K562 (cell line): ENCODE data around the gene NEDD4L.

Experiments
- CHD2 ChIP-seq: IDR thresholded peaks from 2 replicates; pipeline ENCODE4 v1.6.1; 2011; ENCODE audit warnings: low read depth, low read length
- CHD4 ChIP-seq: fragments of 200-600 bp; sonication (generic); IDR thresholded peaks from 3 replicates; pipeline ENCODE4 v1.6.1; 2012; ENCODE audit warnings: low read depth, mild to moderate bottlenecking, mixed read lengths, low read length, inconsistent platforms; ENCODE audit not compliant: insufficient read depth, insufficient replicate concordance, poor library complexity, severe bottlenecking
- EZH2 ChIP-seq: IDR thresholded peaks from 2 replicates; pipeline ENCODE4 v1.6.1; 2012; ENCODE audit warnings: low read depth, mild to moderate bottlenecking, inconsistent platforms, low read length, borderline replicate concordance
- HEY1 ChIP-seq: fragments of 250-450 bp; sonication (Bioruptor Pico); IDR thresholded peaks from 2 replicates; pipeline ENCODE4 v1.5.0; 2020; ENCODE audit warnings: mild to moderate bottlenecking, moderate library complexity, borderline replicate concordance
- NCOA6 ChIP-seq: fragments of 450-650 bp; IDR thresholded peaks from 2 replicates; pipeline ENCODE4 v1.6.1; 2017; ENCODE audit warnings: mild to moderate bottlenecking
- POLR2A ChIP-seq: fragments of 450-650 bp; conservative IDR thresholded peaks from 2 replicates; pipeline ENCODE4 v1.6.1; 2016
- RFX5 ChIP-seq: IDR thresholded peaks from 2 replicates; pipeline ENCODE4 v1.6.1; 2011; ENCODE audit warnings: low read depth, mild to moderate bottlenecking, improper control_type of control experiment, low read length
- TCF7L2 ChIP-seq: fragments of 150-350 bp; IDR thresholded peaks from 2 replicates; pipeline ENCODE4 v1.6.1; 2016; ENCODE audit warnings: low read depth, mild to moderate bottlenecking, low read length, moderate library complexity
- ZNF24 ChIP-seq: fragments of 450-650 bp; IDR thresholded peaks from 2 replicates; pipeline ENCODE4 v1.6.1; 2016
- TF ChIP-seq, protein P1 (sequence below), 3 experiments: IDR thresholded peaks in 2 of 3; conservative IDR thresholded peaks in 1 of 3; 2 replicates each; pipeline ENCODE4 v1.5.1; 2011 to 2012; ENCODE audit warnings: low read length in 3 of 3, mild to moderate bottlenecking in 3 of 3, control low read depth in 2 of 3, improper control_type of control experiment in 1 of 3, inconsistent platforms in 1 of 3, low read depth in 1 of 3, mixed read lengths in 1 of 3, moderate library complexity in 1 of 3; ENCODE audit not compliant: insufficient read depth in 2 of 3
- TF ChIP-seq, protein P2 (sequence below): fragments of 250-450 bp; sonication (Bioruptor Pico); IDR thresholded peaks from 2 replicates; pipeline ENCODE4 v1.5.0; 2020; ENCODE audit warnings: mild to moderate bottlenecking, borderline replicate concordance

DNA sequence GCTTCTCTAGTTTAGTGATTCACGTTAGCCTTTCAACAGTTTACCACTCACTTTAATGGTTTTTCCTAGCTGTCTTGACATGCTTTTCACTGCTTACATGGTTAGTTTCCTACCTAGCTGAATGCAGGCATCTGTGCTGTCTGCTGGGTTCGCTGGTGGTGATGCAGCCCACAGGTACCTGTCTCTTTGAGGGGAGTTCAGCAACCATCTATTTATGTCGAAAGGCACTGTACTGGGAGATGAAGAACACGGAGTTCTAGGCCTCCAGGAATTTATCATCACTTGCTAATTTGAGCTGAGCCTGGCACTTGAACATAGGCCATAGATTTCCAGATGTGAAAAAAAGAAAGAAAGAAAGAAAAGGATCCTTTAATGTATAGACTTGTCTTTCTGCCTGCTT, 148.5 kb downstream of the NEDD4L start:
- TF ChIP-seq, protein P1, sequence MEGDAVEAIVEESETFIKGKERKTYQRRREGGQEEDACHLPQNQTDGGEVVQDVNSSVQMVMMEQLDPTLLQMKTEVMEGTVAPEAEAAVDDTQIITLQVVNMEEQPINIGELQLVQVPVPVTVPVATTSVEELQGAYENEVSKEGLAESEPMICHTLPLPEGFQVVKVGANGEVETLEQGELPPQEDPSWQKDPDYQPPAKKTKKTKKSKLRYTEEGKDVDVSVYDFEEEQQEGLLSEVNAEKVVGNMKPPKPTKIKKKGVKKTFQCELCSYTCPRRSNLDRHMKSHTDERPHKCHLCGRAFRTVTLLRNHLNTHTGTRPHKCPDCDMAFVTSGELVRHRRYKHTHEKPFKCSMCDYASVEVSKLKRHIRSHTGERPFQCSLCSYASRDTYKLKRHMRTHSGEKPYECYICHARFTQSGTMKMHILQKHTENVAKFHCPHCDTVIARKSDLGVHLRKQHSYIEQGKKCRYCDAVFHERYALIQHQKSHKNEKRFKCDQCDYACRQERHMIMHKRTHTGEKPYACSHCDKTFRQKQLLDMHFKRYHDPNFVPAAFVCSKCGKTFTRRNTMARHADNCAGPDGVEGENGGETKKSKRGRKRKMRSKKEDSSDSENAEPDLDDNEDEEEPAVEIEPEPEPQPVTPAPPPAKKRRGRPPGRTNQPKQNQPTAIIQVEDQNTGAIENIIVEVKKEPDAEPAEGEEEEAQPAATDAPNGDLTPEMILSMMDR (IDR thresholded peaks at IDR 0.05 in 2 of 3, conservative IDR thresholded peaks at IDR 0.05 in 1 of 3; ENCODE audit: insufficient read depth in 2 of 3, low read depth in 1 of 3, low read length in 3 of 3): no peak
- TF ChIP-seq EZH2 (no peak), HEY1 (no peak), CHD2 (no peak), CHD4 (no peak), NCOA6 (no peak), TCF7L2 (no peak), POLR2A (no peak), RFX5 (no peak), ZNF24 (no peak)
- TF ChIP-seq, protein P2, sequence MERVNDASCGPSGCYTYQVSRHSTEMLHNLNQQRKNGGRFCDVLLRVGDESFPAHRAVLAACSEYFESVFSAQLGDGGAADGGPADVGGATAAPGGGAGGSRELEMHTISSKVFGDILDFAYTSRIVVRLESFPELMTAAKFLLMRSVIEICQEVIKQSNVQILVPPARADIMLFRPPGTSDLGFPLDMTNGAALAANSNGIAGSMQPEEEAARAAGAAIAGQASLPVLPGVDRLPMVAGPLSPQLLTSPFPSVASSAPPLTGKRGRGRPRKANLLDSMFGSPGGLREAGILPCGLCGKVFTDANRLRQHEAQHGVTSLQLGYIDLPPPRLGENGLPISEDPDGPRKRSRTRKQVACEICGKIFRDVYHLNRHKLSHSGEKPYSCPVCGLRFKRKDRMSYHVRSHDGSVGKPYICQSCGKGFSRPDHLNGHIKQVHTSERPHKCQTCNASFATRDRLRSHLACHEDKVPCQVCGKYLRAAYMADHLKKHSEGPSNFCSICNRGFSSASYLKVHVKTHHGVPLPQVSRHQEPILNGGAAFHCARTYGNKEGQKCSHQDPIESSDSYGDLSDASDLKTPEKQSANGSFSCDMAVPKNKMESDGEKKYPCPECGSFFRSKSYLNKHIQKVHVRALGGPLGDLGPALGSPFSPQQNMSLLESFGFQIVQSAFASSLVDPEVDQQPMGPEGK (CRISPR knock-in tag): no peak
